Activated CD4-positive, alpha-beta memory T cell treated with anti-CD3 and anti-CD28 coated beads for 36 hours (primary cell): Measurements from ENCODE around the gene PCDHB6. TPM values are rescaled to one million over a fixed set of nuclear protein-coding genes. Genes with fewer than 3 reads are reported as not detected.
"Not testable (repeated sequence)": the region's sequence is repeated elsewhere in the genome, so short reads cannot be mapped to it uniquely, and the experiment has no call there.

ENCODE experiments used
- CTCF ChIA-PET: fragments of 350-600 bp; sonication (Branson Sonifier 250); formaldehyde crosslinking; loops from one replicate; lab custom pipeline; 2021; ENCODE audit warnings: antibody characterized with exemption, inconsistent platforms; lab: Charles Lee
- POLR2A ChIA-PET: fragments of 350-600 bp; sonication (Branson Sonifier 250); formaldehyde crosslinking; loops from one replicate; lab custom pipeline; 2021; ENCODE audit warnings: antibody characterized with exemption; lab: Charles Lee
- DNase-seq: peaks from one replicate; pipeline ENCODE4 v3.0.0-alpha.2; 2020
- H3K27ac Mint-ChIP-seq: one replicate; pipeline ENCODE4 v1.8.0; 2021; ENCODE audit warnings: mixed read lengths
- H3K27me3 Mint-ChIP-seq: one replicate; pipeline ENCODE4 v1.8.0; 2021; ENCODE audit warnings: mixed read lengths
- H3K36me3 Mint-ChIP-seq: one replicate; pipeline ENCODE4 v1.8.0; 2021; ENCODE audit warnings: mixed read lengths
- H3K4me1 Mint-ChIP-seq: one replicate; pipeline ENCODE4 v1.8.0; 2021; ENCODE audit warnings: low read depth, mixed read lengths
- H3K4me3 Mint-ChIP-seq: one replicate; pipeline ENCODE4 v1.8.0; 2021; ENCODE audit warnings: mild to moderate bottlenecking, mixed read lengths
- H3K9me3 Mint-ChIP-seq: one replicate; pipeline ENCODE4 v1.8.0; 2021; ENCODE audit warnings: mixed read lengths
- intact Hi-C: fragments of 100-400 bp; cut with micrococcal nuclease; formaldehyde crosslinking; loops from one replicate; pipeline ENCODE4 v1.15.1; 2023
- total RNA-seq, 2 experiments: library from RNA; stranded (reverse); gene quantifications; one replicate each; pipeline ENCODE4 v1.2.3, GENCODE V29; 2021

PCDHB6 gene
- total RNA-seq, 2 experiments from 2014 or later: not detected

DNA sequence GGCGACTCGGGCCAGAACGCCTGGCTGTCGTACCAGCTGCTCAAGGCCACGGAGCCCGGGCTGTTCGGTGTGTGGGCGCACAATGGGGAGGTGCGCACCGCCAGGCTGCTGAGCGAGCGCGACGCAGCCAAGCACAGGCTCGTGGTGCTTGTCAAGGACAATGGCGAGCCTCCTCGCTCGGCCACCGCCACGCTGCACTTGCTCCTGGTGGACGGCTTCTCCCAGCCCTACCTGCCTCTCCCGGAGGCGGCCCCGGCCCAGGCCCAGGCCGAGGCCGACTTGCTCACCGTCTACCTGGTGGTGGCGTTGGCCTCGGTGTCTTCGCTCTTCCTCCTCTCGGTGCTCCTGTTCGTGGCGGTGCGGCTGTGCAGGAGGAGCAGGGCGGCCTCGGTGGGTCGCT is 44.5 kb downstream of the PCDHB6 start:
- H3K36me3 Mint-ChIP-seq, H3K4me3 Mint-ChIP-seq, POLR2A ChIA-PET, DNase-seq, CTCF ChIA-PET, H3K27ac Mint-ChIP-seq, H3K4me1 Mint-ChIP-seq, intact Hi-C loops: not testable (repeated sequence)
- Mint-ChIP-seq H3K27me3 (peaks cover 39% of the 10 kb centered on the region), H3K9me3 (peaks cover 30% of the 10 kb centered on the region)

DNA sequence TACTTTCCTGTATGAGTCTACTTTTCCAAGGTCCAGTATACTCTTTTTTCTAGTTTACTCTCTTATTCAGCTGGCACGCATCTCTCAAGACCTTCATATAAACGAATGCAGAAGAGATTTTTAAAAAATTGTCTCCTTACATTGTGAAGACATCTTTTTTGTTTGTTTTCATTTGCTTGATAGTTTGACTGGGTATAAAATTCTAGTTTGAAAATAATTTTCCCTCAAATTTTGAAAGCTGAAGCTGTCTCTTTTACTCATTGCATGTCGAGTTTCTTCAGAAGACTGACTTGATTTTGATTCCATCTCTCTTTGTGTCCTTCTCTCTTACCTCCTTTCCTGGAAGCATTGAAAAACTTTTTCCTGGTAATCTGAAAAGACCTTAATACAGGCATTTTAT is 46.5 kb downstream of the PCDHB6 start:
- DNase-seq: no peak
- Mint-ChIP-seq H3K27me3 (peaks cover 46% of the 10 kb centered on the region), H3K9me3 (peaks cover 37% of the 10 kb centered on the region), H3K36me3 (peaks cover 8% of the 10 kb centered on the region), H3K27ac (no peak overlapping the region), H3K4me1 (no peaks in the 10 kb centered on the region), H3K4me3 (no peak overlapping the region)
- ChIA-PET CTCF (interaction anchor here (1.0 to 1.7 kb wide), 2 partner anchors 9 to 225 kb away, joined by 5 to 9 read pairs; partner anchors contain the start of genes PCDHB9 and PCDHGA11), POLR2A (no interaction called here)
- intact Hi-C loops: no loop called here

- peaks cover 6% of the 10 kb centered on the region for H3K36me3 Mint-ChIP-seq
- H3K27me3 Mint-ChIP-seq: peaks cover 31% of the 10 kb centered on the region
- H3K9me3 Mint-ChIP-seq: peaks cover 29% of the 10 kb centered on the region
- ChIA-PET CTCF (interaction anchor here (1.2 kb wide), 1 partner anchor 12 kb away, joined by 4 read pairs; the partner anchor contains the start of gene PCDHB9), POLR2A (no interaction called here)
- no peak for DNase-seq
- H3K4me1 Mint-ChIP-seq: no peaks in the 10 kb centered on the region
- H3K4me3 Mint-ChIP-seq: no peak within 1 kb of the TSS
- H3K27ac Mint-ChIP-seq: no peak within 1 kb of the TSS
- intact Hi-C loops: no loop called here
These were observed 49.7 kb downstream of the PCDHB6 start, which contains the start of gene PCDHB11 for GRCh38 chr5:141199359-141200235. TSS of gene PCDHB11 (plus strand) at chr5:141199627. CDS start at chr5:141199775, 148 bp downstream.

DNA sequence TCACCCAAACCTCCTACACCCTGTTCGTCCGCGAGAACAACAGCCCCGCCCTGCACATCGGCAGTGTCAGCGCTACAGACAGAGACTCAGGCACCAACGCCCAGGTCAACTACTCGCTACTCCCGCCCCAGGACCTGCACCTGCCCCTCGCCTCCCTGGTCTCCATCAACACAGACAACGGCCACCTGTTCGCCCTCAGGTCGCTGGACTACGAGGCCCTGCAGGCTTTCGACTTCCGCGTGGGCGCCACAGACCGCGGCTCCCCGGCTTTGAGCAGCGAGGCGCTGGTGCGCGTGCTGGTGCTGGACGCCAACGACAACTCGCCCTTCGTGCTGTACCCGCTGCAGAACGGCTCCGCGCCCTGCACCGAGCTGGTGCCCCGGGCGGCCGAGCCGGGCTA is 51.3 kb downstream of the PCDHB6 start:
- CTCF ChIA-PET, POLR2A ChIA-PET, H3K4me1 Mint-ChIP-seq, H3K36me3 Mint-ChIP-seq, H3K4me3 Mint-ChIP-seq, DNase-seq, intact Hi-C loops, H3K27ac Mint-ChIP-seq: not testable (repeated sequence)
- Mint-ChIP-seq H3K9me3 (peaks cover 26% of the 10 kb centered on the region), H3K27me3 (peaks cover 35% of the 10 kb centered on the region)

DNA sequence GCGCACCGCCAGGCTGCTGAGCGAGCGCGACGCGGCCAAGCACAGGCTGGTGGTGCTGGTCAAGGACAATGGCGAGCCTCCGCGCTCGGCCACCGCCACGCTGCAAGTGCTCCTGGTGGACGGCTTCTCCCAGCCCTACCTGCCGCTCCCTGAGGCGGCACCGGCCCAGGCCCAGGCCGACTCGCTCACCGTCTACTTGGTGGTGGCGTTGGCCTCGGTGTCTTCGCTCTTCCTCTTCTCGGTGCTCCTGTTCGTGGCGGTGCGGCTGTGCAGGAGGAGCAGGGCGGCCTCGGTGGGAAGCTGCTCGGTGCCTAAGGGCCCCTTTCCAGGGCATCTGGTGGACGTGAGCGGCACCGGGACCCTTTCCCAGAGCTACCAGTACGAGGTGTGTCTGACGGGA is 51.8 kb downstream of the PCDHB6 start:
- H3K4me3 Mint-ChIP-seq, H3K27ac Mint-ChIP-seq, POLR2A ChIA-PET, DNase-seq, H3K4me1 Mint-ChIP-seq, CTCF ChIA-PET, H3K36me3 Mint-ChIP-seq, intact Hi-C loops: not testable (repeated sequence)
- H3K9me3 Mint-ChIP-seq: peaks cover 21% of the 10 kb centered on the region
- H3K27me3 Mint-ChIP-seq: peaks cover 38% of the 10 kb centered on the region

Other genes starting within 250 kb of the PCDHB6 start
- gene PCDHAC1, start 223.8 kb upstream of the PCDHB6 start, total RNA-seq: not detected
- not detected for gene PCDHAC2, start 183.6 kb upstream of the PCDHB6 start, total RNA-seq
- not detected for gene PCDHB1, start 98.7 kb upstream of the PCDHB6 start, total RNA-seq
- under 1 TPM in 1 of 2 experiments, not detected in 1; 0.17 TPM for gene PCDHB2, start 55.4 kb upstream of the PCDHB6 start, total RNA-seq
- gene PCDHB3, start 49.6 kb upstream of the PCDHB6 start, total RNA-seq: not detected
- gene PCDHB4, start 28.2 kb upstream of the PCDHB6 start, total RNA-seq: not detected
- not detected for gene PCDHB5, start 14.9 kb upstream of the PCDHB6 start, total RNA-seq
- gene PCDHB7, start 22.6 kb downstream of the PCDHB6 start, total RNA-seq: not detected
- gene PCDHB8, start 27.7 kb downstream of the PCDHB6 start, total RNA-seq: not detected
- not detected for gene PCDHB16, start 32.3 kb downstream of the PCDHB6 start, total RNA-seq
- gene PCDHB9, start 37.1 kb downstream of the PCDHB6 start, total RNA-seq: not detected
- gene PCDHB10, start 42.3 kb downstream of the PCDHB6 start, total RNA-seq: not detected
- not detected for gene PCDHB11, start 49.6 kb downstream of the PCDHB6 start, total RNA-seq
- gene PCDHB12, start 58.7 kb downstream of the PCDHB6 start, total RNA-seq: not detected
- gene PCDHB13, start 63.9 kb downstream of the PCDHB6 start, total RNA-seq: not detected
- gene PCDHB14, start 73.3 kb downstream of the PCDHB6 start, total RNA-seq: not detected
- gene PCDHB15, start 95.3 kb downstream of the PCDHB6 start, total RNA-seq: not detected
- under 1 TPM; 0.19 to 0.31 TPM for gene SLC25A2, start 154.0 kb downstream of the PCDHB6 start, total RNA-seq
- gene TAF7, start 170.7 kb downstream of the PCDHB6 start, total RNA-seq: 10 to 100 TPM; 54.6 to 55.5 TPM
- gene PCDHGA1, start 180.5 kb downstream of the PCDHB6 start, total RNA-seq: not detected
- gene PCDHGA2, start 188.7 kb downstream of the PCDHB6 start, total RNA-seq: not detected
- gene PCDHGA3, start 193.8 kb downstream of the PCDHB6 start, total RNA-seq: not detected
- not detected for gene PCDHGB1, start 200.0 kb downstream of the PCDHB6 start, total RNA-seq
- under 1 TPM; 0.07 to 0.12 TPM for gene PCDHGA4, start 205.0 kb downstream of the PCDHB6 start, total RNA-seq
- gene PCDHGB2, start 209.9 kb downstream of the PCDHB6 start, total RNA-seq: under 1 TPM; 0.10 to 0.19 TPM
- not detected for gene PCDHGA5, start 214.1 kb downstream of the PCDHB6 start, total RNA-seq
- gene PCDHGB3, start 220.2 kb downstream of the PCDHB6 start, total RNA-seq: under 1 TPM in 1 of 2 experiments, not detected in 1; 0.10 TPM
- gene PCDHGA6, start 223.8 kb downstream of the PCDHB6 start, total RNA-seq: under 1 TPM; 0.05 to 0.10 TPM
- gene PCDHGA7, start 232.7 kb downstream of the PCDHB6 start, total RNA-seq: under 1 TPM in 1 of 2 experiments, not detected in 1; 0.07 TPM
- under 1 TPM in 1 of 2 experiments, not detected in 1; 0.07 TPM for gene PCDHGB4, start 237.6 kb downstream of the PCDHB6 start, total RNA-seq
- not detected for gene PCDHGA8, start 242.6 kb downstream of the PCDHB6 start, total RNA-seq
- under 1 TPM; 0.12 to 0.15 TPM for gene PCDHGB5, start 247.9 kb downstream of the PCDHB6 start, total RNA-seq